HEK293 (cell line): Measurements from ENCODE around the gene CHPT1.
"Not testable (repeated sequence)": the region's sequence is repeated elsewhere in the genome, so short reads cannot be mapped to it uniquely, and the experiment has no call there.

ENCODE experiments used
- CTCF ChIA-PET: fragments of 350-600 bp; formaldehyde crosslinking; extraction: SDS; loops from one replicate; lab custom pipeline; 2021; ENCODE audit warnings: antibody characterized with exemption; lab: Yijun Ruan, JAX
- POLR2A ChIA-PET: fragments of 300-600 bp; formaldehyde crosslinking; extraction: SDS; loops from one replicate; lab custom pipeline; 2020; ENCODE audit warnings: antibody characterized with exemption, inconsistent platforms; lab: Yijun Ruan, JAX
- H3K27ac ChIP-seq: fragments of 200-500 bp; sonication (Bioruptor generic); 2 replicates; pipeline ENCODE4 v1.5.1; 2014; ENCODE audit warnings: low read depth, low read length, control low read depth, inconsistent platforms; ENCODE audit errors: extremely low read depth
- H3K36me3 ChIP-seq, 2 experiments: fragments of 200-500 bp in 1 of 2; sonication (Bioruptor generic) in 1 of 2; 1 replicate in 1 of 2; 2 replicates in 1 of 2; pipeline ENCODE4 v1.5.1; 2014 to 2017; ENCODE audit warnings: inconsistent platforms in 2 of 2, low read length in 2 of 2; ENCODE audit not compliant: control insufficient read depth in 2 of 2, insufficient read depth in 1 of 2
- H3K4me1 ChIP-seq: fragments of 200-500 bp; sonication (Bioruptor generic); 2 replicates; pipeline ENCODE4 v1.5.1; 2014; ENCODE audit warnings: mild to moderate bottlenecking, low read length, inconsistent platforms; ENCODE audit not compliant: control insufficient read depth, insufficient read depth
- H3K4me3 ChIP-seq: 2 replicates; pipeline ENCODE4 v1.5.1; 2011; ENCODE audit warnings: low read depth, mild to moderate bottlenecking, control low read depth, low read length, moderate library complexity
- H3K9me3 ChIP-seq: fragments of 200-500 bp; sonication (Bioruptor generic); 2 replicates; pipeline ENCODE4 v1.5.1; 2014; ENCODE audit warnings: low read depth, low read length, inconsistent platforms; ENCODE audit not compliant: control insufficient read depth, insufficient read depth
- BCL11B ChIP-seq: fragments of 450-650 bp; formaldehyde crosslinking; IDR thresholded peaks from 2 replicates; pipeline ENCODE4 v1.5.1; 2016; ENCODE audit warnings: low read depth, missing biosample characterization, missing genetic modification characterization
- GLIS2 ChIP-seq: fragments of 450-650 bp; formaldehyde crosslinking; IDR thresholded peaks from 2 replicates; pipeline ENCODE4 v1.5.1; 2016; ENCODE audit warnings: missing biosample characterization, missing genetic modification characterization
- IKZF3 ChIP-seq: fragments of 450-650 bp; IDR thresholded peaks from 2 replicates; pipeline ENCODE4 v1.5.0; 2018; ENCODE audit warnings: missing biosample characterization, mild to moderate bottlenecking, missing genetic modification characterization, moderate library complexity
- KLF7 ChIP-seq: fragments of 450-650 bp; formaldehyde crosslinking; IDR thresholded peaks from 2 replicates; pipeline ENCODE4 v1.5.1; 2016; ENCODE audit warnings: missing biosample characterization, missing genetic modification characterization, borderline replicate concordance
- MEIS1 ChIP-seq: sonication (generic); formaldehyde crosslinking; IDR thresholded peaks from 2 replicates; pipeline ENCODE4 v1.8.1; 2022; ENCODE audit warnings: missing genetic modification reagents, mild to moderate bottlenecking, borderline replicate concordance
- WT1 ChIP-seq: fragments of 450-650 bp; formaldehyde crosslinking; IDR thresholded peaks from 2 replicates; pipeline ENCODE4 v1.5.1; 2016; ENCODE audit warnings: missing biosample characterization, missing genetic modification characterization
- ZFP3 ChIP-seq: fragments of 450-650 bp; formaldehyde crosslinking; IDR thresholded peaks from 2 replicates; pipeline ENCODE4 v1.5.1; 2016; ENCODE audit warnings: low read depth, missing biosample characterization, missing genetic modification characterization
- ZNF112 ChIP-seq: fragments of 450-650 bp; formaldehyde crosslinking; IDR thresholded peaks from 2 replicates; pipeline ENCODE4 v1.5.0; 2017; ENCODE audit warnings: missing biosample characterization, missing genetic modification characterization
- ZNF473 ChIP-seq: fragments of 450-650 bp; formaldehyde crosslinking; IDR thresholded peaks from 2 replicates; pipeline ENCODE4 v1.5.1; 2017; ENCODE audit warnings: missing biosample characterization, missing genetic modification characterization
- ZNF501 ChIP-seq: fragments of 450-650 bp; formaldehyde crosslinking; IDR thresholded peaks from 2 replicates; pipeline ENCODE4 v1.5.1; 2016; ENCODE audit warnings: missing biosample characterization, missing genetic modification characterization
- ZNF530 ChIP-seq: fragments of 450-650 bp; formaldehyde crosslinking; IDR thresholded peaks from 2 replicates; pipeline ENCODE4 v1.5.1; 2016; ENCODE audit warnings: low read depth, missing biosample characterization, missing genetic modification characterization
- ZNF549 ChIP-seq: fragments of 450-650 bp; IDR thresholded peaks from 2 replicates; pipeline ENCODE4 v1.5.1; 2018; ENCODE audit warnings: missing biosample characterization, missing genetic modification characterization, mild to moderate bottlenecking, inconsistent platforms, moderate library complexity
- ZNF571 ChIP-seq: fragments of 450-650 bp; formaldehyde crosslinking; IDR thresholded peaks from 2 replicates; pipeline ENCODE4 v1.5.0; 2017; ENCODE audit warnings: missing biosample characterization, missing genetic modification characterization
- TF ChIP-seq, protein P1 (sequence below): fragments of 450-650 bp; formaldehyde crosslinking; IDR thresholded peaks from 2 replicates; pipeline ENCODE4 v1.5.1; 2016; ENCODE audit warnings: missing biosample characterization, missing genetic modification characterization
- TF ChIP-seq, protein P2 (sequence below): fragments of 450-650 bp; formaldehyde crosslinking; IDR thresholded peaks from 2 replicates; pipeline ENCODE4 v1.5.1; 2016; ENCODE audit warnings: missing biosample characterization, missing genetic modification characterization, low read depth
- TF ChIP-seq, protein P3 (sequence below): fragments of 450-650 bp; formaldehyde crosslinking; optimal IDR thresholded peaks from 2 replicates; pipeline ENCODE3; 2016; ENCODE audit warnings: missing biosample characterization, mild to moderate bottlenecking, missing genetic modification characterization
- TF ChIP-seq, protein P4 (sequence below): IDR thresholded peaks from 2 replicates; pipeline ENCODE4 v1.6.1; 2011; ENCODE audit warnings: mild to moderate bottlenecking, low read depth, low read length, borderline replicate concordance
- TF ChIP-seq, protein P5 (sequence below): fragments of 450-650 bp; formaldehyde crosslinking; IDR thresholded peaks from 2 replicates; pipeline ENCODE4 v1.5.1; 2016; ENCODE audit warnings: missing biosample characterization, missing genetic modification characterization

CHPT1 gene

DNA sequence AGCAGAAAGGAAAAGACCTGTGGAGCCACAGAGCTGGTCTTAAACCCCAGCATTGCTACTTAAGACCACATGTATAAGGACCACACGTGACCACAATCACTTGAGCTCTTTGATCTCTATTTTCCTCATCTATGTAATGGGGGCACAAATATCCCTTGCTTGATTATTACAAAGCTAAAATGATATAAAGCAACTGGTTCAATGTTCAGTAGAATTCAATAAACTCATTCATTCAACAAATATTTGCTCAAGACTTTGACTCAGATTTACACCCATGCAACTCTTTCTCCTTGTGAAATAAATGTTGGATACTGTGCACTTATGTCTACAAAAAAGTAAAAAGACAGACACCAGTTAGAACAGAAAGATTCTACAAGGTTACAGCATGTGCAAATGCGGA is 21.9 kb upstream of the CHPT1 start:
- no peaks in the 10 kb centered on the region for H3K9me3 ChIP-seq
- H3K36me3 ChIP-seq = no peaks in the 10 kb centered on the region
- H3K4me3 ChIP-seq = no peak overlapping the region
- H3K27ac ChIP-seq = no peak overlapping the region
- TF ChIP-seq, protein P1, sequence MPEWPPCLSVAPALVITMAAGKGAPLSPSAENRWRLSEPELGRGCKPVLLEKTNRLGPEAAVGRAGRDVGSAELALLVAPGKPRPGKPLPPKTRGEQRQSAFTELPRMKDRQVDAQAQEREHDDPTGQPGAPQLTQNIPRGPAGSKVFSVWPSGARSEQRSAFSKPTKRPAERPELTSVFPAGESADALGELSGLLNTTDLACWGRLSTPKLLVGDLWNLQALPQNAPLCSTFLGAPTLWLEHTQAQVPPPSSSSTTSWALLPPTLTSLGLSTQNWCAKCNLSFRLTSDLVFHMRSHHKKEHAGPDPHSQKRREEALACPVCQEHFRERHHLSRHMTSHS (tag by site-specific recombination) = no peak
- TF ChIP-seq ZNF549 (tag by site-specific recombination) = no peak
- no peak for TF ChIP-seq ZNF530 (tag by site-specific recombination)
- TF ChIP-seq ZFP3 (tag by site-specific recombination) = no peak
- TF ChIP-seq KLF7 (tag by site-specific recombination) = no peak
- TF ChIP-seq GLIS2 (tag by site-specific recombination) = no peak
- no peak for TF ChIP-seq BCL11B (tag by site-specific recombination)
- no peak for TF ChIP-seq ZNF501 (tag by site-specific recombination)
- no peak for TF ChIP-seq ZNF112 (tag by site-specific recombination)
- no peak for TF ChIP-seq ZNF473 (tag by site-specific recombination)
- TF ChIP-seq, protein P2, sequence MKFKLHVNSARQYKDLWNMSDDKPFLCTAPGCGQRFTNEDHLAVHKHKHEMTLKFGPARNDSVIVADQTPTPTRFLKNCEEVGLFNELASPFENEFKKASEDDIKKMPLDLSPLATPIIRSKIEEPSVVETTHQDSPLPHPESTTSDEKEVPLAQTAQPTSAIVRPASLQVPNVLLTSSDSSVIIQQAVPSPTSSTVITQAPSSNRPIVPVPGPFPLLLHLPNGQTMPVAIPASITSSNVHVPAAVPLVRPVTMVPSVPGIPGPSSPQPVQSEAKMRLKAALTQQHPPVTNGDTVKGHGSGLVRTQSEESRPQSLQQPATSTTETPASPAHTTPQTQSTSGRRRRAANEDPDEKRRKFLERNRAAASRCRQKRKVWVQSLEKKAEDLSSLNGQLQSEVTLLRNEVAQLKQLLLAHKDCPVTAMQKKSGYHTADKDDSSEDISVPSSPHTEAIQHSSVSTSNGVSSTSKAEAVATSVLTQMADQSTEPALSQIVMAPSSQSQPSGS (tag by site-specific recombination) = no peak
- TF ChIP-seq IKZF3 (tag by site-specific recombination) = no peak
- TF ChIP-seq, protein P3, sequence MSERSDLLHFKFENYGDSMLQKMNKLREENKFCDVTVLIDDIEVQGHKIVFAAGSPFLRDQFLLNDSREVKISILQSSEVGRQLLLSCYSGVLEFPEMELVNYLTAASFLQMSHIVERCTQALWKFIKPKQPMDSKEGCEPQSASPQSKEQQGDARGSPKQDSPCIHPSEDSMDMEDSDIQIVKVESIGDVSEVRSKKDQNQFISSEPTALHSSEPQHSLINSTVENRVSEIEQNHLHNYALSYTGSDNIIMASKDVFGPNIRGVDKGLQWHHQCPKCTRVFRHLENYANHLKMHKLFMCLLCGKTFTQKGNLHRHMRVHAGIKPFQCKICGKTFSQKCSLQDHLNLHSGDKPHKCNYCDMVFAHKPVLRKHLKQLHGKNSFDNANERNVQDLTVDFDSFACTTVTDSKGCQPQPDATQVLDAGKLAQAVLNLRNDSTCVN (tag by site-specific recombination) = no peak
- no peak for TF ChIP-seq ZNF571 (tag by site-specific recombination)
- TF ChIP-seq, protein P4, sequence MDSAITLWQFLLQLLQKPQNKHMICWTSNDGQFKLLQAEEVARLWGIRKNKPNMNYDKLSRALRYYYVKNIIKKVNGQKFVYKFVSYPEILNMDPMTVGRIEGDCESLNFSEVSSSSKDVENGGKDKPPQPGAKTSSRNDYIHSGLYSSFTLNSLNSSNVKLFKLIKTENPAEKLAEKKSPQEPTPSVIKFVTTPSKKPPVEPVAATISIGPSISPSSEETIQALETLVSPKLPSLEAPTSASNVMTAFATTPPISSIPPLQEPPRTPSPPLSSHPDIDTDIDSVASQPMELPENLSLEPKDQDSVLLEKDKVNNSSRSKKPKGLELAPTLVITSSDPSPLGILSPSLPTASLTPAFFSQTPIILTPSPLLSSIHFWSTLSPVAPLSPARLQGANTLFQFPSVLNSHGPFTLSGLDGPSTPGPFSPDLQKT = no peak
- no peak for TF ChIP-seq WT1 (tag by site-specific recombination)
- TF ChIP-seq, protein P5, sequence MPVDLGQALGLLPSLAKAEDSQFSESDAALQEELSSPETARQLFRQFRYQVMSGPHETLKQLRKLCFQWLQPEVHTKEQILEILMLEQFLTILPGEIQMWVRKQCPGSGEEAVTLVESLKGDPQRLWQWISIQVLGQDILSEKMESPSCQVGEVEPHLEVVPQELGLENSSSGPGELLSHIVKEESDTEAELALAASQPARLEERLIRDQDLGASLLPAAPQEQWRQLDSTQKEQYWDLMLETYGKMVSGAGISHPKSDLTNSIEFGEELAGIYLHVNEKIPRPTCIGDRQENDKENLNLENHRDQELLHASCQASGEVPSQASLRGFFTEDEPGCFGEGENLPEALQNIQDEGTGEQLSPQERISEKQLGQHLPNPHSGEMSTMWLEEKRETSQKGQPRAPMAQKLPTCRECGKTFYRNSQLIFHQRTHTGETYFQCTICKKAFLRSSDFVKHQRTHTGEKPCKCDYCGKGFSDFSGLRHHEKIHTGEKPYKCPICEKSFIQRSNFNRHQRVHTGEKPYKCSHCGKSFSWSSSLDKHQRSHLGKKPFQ (tag by site-specific recombination) = no peak
- no peak for TF ChIP-seq MEIS1
- TF ChIP-seq, all 188 proteins: peak for 0
- CTCF ChIA-PET = interaction anchor here (0.5 kb wide), 1 partner anchor 352 kb away, joined by 4 read pairs; no protein-coding TSS in a partner anchor
- H3K4me1 ChIP-seq = no peaks in the 10 kb centered on the region
- POLR2A ChIA-PET = no interaction called here

DNA sequence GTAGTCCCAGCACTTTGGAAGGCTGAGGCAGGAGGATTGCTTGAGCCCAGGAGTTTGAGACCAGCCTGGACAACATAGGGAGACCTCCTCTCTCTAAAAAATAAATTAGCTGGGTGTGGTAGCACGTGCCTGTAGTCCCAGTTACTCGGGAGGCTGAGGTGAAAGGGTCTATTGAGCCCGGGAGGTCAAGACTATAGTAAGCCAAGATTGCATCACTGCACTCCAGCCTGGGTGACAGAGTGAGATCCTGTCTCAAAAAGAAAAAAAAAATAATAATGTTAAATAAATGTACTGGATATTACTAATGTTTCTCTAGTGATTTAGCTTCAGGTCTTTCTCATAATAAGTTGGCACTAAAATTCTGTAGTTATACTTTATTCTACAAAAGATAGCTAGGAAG is 20.9 kb upstream of the CHPT1 start:
- H3K36me3 ChIP-seq, H3K4me1 ChIP-seq, H3K9me3 ChIP-seq, H3K27ac ChIP-seq, H3K4me3 ChIP-seq, POLR2A ChIA-PET: not testable (repeated sequence)
- CTCF ChIA-PET = interaction anchor here (0.6 kb wide), 1 partner anchor 13 kb away, joined by 3 read pairs; no protein-coding TSS in a partner anchor
